ENCODE data around the gene NQO1. TPM values are rescaled to one million over a fixed set of nuclear protein-coding genes. Genes with fewer than 3 reads are reported as not detected.
A peak's percentile ranks its signal among the peaks of the same experiment; 100 is the strongest.

The NQO1 gene
- total and polyA plus RNA-seq, 2 of the 13 experiments (the other 11 are each of a cell fraction or from before 2014, with no cell fraction given), result 464 to 1,060 TPM

DNA sequence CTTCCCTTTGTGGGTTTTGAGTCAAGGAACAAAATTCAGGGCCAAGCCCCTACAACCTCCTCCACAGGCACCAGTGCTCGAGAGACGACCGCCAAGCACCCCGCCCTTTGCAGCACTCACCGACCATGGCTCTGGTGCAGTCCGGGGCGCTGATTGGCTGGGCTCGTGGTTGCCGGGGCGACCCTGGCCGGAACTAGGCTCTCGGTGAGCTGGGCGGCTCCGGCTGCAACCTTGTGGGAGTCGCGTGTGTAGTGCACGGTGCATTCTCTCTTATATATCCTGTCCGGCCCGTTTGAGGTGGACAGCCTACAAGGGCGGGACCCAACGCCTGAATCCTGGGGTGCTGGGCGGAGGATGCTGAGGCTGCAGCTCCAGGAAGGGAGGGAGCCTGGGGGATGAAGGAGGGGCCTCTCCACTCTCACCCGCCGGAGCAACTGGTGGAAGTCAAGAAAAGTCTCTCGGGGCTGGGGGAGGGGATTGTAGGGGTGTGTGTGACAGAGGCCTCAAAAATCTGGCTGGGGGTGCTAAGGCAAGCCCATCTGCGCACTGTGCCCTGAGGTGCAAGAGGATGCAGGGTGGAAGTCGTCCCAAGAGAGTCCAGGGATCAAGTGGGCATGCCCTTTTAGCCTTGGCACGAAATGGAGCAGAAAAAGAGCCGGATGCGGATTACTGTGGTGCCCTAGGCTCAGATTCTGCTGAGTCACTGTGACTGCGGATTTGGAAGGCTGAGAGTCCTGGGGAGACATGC, at the start of gene NQO1 (continued):
- TF ChIP-seq, protein P1, sequence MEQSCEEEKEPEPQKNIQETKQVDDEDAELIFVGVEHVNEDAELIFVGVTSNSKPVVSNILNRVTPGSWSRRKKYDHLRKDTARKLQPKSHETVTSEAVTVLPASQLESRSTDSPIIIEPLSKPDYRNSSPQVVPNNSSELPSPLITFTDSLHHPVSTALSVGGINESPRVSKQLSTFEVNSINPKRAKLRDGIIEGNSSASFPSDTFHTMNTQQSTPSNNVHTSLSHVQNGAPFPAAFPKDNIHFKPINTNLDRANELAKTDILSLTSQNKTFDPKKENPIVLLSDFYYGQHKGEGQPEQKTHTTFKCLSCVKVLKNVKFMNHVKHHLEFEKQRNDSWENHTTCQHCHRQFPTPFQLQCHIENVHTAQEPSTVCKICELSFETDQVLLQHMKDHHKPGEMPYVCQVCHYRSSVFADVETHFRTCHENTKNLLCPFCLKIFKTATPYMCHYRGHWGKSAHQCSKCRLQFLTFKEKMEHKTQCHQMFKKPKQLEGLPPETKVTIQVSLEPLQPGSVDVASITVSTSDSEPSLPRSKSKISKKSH (CRISPR knock-in tag; IDR thresholded peaks at IDR 0.05; ENCODE audit: borderline replicate concordance), result 0 out of 2 replicates have a peak, but pooled peaks have one; percentile 64
- TF ChIP-seq, protein P2, sequence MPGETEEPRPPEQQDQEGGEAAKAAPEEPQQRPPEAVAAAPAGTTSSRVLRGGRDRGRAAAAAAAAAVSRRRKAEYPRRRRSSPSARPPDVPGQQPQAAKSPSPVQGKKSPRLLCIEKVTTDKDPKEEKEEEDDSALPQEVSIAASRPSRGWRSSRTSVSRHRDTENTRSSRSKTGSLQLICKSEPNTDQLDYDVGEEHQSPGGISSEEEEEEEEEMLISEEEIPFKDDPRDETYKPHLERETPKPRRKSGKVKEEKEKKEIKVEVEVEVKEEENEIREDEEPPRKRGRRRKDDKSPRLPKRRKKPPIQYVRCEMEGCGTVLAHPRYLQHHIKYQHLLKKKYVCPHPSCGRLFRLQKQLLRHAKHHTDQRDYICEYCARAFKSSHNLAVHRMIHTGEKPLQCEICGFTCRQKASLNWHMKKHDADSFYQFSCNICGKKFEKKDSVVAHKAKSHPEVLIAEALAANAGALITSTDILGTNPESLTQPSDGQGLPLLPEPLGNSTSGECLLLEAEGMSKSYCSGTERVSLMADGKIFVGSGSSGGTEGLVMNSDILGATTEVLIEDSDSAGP (CRISPR knock-in tag; IDR thresholded peaks at IDR 0.05; ENCODE audit: borderline replicate concordance), result peak; percentile 59; the same call in 1 of the 2 replicates
- TF ChIP-seq ZNF136 (CRISPR knock-in tag; IDR thresholded peaks at IDR 0.05; ENCODE audit: low read depth), result no peak
- TF ChIP-seq, protein P3, sequence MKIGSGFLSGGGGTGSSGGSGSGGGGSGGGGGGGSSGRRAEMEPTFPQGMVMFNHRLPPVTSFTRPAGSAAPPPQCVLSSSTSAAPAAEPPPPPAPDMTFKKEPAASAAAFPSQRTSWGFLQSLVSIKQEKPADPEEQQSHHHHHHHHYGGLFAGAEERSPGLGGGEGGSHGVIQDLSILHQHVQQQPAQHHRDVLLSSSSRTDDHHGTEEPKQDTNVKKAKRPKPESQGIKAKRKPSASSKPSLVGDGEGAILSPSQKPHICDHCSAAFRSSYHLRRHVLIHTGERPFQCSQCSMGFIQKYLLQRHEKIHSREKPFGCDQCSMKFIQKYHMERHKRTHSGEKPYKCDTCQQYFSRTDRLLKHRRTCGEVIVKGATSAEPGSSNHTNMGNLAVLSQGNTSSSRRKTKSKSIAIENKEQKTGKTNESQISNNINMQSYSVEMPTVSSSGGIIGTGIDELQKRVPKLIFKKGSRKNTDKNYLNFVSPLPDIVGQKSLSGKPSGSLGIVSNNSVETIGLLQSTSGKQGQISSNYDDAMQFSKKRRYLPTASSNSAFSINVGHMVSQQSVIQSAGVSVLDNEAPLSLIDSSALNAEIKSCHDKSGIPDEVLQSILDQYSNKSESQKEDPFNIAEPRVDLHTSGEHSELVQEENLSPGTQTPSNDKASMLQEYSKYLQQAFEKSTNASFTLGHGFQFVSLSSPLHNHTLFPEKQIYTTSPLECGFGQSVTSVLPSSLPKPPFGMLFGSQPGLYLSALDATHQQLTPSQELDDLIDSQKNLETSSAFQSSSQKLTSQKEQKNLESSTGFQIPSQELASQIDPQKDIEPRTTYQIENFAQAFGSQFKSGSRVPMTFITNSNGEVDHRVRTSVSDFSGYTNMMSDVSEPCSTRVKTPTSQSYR (CRISPR knock-in tag; IDR thresholded peaks at IDR 0.05; ENCODE audit: borderline replicate concordance), result peak; percentile 38
- TF ChIP-seq, protein P4, sequence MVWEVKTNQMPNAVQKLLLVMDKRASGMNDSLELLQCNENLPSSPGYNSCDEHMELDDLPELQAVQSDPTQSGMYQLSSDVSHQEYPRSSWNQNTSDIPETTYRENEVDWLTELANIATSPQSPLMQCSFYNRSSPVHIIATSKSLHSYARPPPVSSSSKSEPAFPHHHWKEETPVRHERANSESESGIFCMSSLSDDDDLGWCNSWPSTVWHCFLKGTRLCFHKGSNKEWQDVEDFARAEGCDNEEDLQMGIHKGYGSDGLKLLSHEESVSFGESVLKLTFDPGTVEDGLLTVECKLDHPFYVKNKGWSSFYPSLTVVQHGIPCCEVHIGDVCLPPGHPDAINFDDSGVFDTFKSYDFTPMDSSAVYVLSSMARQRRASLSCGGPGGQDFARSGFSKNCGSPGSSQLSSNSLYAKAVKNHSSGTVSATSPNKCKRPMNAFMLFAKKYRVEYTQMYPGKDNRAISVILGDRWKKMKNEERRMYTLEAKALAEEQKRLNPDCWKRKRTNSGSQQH (CRISPR knock-in tag; IDR thresholded peaks at IDR 0.05; ENCODE audit: low read depth), result no peak
- peak; percentile 98 for TF ChIP-seq U2AF2 (IDR thresholded peaks at IDR 0.05; ENCODE audit: low read depth, low read length)
- TF ChIP-seq ETV6 (CRISPR knock-in tag; conservative IDR thresholded peaks at IDR 0.05), result no peak; the same call in 1 of the 2 replicates
- no peak for TF ChIP-seq RAD51 (IDR thresholded peaks at IDR 0.05; ENCODE audit: borderline replicate concordance)
- no peak for TF ChIP-seq ZIK1 (CRISPR knock-in tag; IDR thresholded peaks at IDR 0.05; ENCODE audit: borderline replicate concordance, low read depth)
- TF ChIP-seq ZFP36L2 (CRISPR knock-in tag; IDR thresholded peaks at IDR 0.05), result no peak
- peak; percentile 43 for TF ChIP-seq MED1 (CRISPR knock-in tag; IDR thresholded peaks at IDR 0.05)
- TF ChIP-seq, protein P5, sequence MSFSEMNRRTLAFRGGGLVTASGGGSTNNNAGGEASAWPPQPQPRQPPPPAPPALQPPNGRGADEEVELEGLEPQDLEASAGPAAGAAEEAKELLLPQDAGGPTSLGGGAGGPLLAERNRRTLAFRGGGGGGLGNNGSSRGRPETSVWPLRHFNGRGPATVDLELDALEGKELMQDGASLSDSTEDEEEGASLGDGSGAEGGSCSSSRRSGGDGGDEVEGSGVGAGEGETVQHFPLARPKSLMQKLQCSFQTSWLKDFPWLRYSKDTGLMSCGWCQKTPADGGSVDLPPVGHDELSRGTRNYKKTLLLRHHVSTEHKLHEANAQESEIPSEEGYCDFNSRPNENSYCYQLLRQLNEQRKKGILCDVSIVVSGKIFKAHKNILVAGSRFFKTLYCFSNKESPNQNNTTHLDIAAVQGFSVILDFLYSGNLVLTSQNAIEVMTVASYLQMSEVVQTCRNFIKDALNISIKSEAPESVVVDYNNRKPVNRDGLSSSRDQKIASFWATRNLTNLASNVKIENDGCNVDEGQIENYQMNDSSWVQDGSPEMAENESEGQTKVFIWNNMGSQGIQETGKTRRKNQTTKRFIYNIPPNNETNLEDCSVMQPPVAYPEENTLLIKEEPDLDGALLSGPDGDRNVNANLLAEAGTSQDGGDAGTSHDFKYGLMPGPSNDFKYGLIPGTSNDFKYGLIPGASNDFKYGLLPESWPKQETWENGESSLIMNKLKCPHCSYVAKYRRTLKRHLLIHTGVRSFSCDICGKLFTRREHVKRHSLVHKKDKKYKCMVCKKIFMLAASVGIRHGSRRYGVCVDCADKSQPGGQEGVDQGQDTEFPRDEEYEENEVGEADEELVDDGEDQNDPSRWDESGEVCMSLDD (CRISPR knock-in tag; IDR thresholded peaks at IDR 0.05; ENCODE audit: borderline replicate concordance), result peak; percentile 43; the same call in 1 of the 2 replicates
- TF ChIP-seq, protein P6, sequence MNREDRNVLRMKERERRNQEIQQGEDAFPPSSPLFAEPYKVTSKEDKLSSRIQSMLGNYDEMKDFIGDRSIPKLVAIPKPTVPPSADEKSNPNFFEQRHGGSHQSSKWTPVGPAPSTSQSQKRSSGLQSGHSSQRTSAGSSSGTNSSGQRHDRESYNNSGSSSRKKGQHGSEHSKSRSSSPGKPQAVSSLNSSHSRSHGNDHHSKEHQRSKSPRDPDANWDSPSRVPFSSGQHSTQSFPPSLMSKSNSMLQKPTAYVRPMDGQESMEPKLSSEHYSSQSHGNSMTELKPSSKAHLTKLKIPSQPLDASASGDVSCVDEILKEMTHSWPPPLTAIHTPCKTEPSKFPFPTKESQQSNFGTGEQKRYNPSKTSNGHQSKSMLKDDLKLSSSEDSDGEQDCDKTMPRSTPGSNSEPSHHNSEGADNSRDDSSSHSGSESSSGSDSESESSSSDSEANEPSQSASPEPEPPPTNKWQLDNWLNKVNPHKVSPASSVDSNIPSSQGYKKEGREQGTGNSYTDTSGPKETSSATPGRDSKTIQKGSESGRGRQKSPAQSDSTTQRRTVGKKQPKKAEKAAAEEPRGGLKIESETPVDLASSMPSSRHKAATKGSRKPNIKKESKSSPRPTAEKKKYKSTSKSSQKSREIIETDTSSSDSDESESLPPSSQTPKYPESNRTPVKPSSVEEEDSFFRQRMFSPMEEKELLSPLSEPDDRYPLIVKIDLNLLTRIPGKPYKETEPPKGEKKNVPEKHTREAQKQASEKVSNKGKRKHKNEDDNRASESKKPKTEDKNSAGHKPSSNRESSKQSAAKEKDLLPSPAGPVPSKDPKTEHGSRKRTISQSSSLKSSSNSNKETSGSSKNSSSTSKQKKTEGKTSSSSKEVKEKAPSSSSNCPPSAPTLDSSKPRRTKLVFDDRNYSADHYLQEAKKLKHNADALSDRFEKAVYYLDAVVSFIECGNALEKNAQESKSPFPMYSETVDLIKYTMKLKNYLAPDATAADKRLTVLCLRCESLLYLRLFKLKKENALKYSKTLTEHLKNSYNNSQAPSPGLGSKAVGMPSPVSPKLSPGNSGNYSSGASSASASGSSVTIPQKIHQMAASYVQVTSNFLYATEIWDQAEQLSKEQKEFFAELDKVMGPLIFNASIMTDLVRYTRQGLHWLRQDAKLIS (CRISPR knock-in tag; IDR thresholded peaks at IDR 0.05), result no peak

Measured in HepG2 (cell line).